ENCODE data around the gene PRUNE2.

PRUNE2 gene

GRCh38 chr9:76926324-76926741 lies 20.4 kb upstream of the PRUNE2 start:
- Histone ChIP-seq H3K4me1 (ENCODE audit: control insufficient read depth in 2 of 2, insufficient read depth in 2 of 2, low read length in 2 of 2) (no peaks in the 10 kb centered on the region), H3K27ac (ENCODE audit: low read depth in 2 of 2, low read length in 2 of 2) (no peak overlapping the region), H3K9ac (ENCODE audit: low read depth in 1 of 2, low read length in 2 of 2) (no peak overlapping the region), H3K4me3 (ENCODE audit: low read length in 2 of 2) (no peak overlapping the region), H3K36me3 (ENCODE audit: control insufficient read depth in 2 of 2, insufficient read depth in 2 of 2, low read length in 2 of 2) (no peaks in the 10 kb centered on the region), H3K9me3 (ENCODE audit: control insufficient read depth in 2 of 2, low read length in 2 of 2) (peaks cover 0 to 2% of the 10 kb centered on the region in 2 donors), H3K27me3 (ENCODE audit: control insufficient read depth in 2 of 2, insufficient read depth in 2 of 2, low read length in 2 of 2) (peaks cover 3% of the 10 kb centered on the region in 2 donors)

- H3K27ac ChIP-seq (ENCODE audit: low read depth in 2 of 2, low read length in 2 of 2) = no peak overlapping the region
- H3K9me3 ChIP-seq (ENCODE audit: control insufficient read depth in 2 of 2, low read length in 2 of 2) = peaks cover 0 to 2% of the 10 kb centered on the region in 2 donors
- H3K4me1 ChIP-seq (ENCODE audit: control insufficient read depth in 2 of 2, insufficient read depth in 2 of 2, low read length in 2 of 2) = no peaks in the 10 kb centered on the region
- peaks cover 3 to 4% of the 10 kb centered on the region in 2 donors for H3K27me3 ChIP-seq (ENCODE audit: control insufficient read depth in 2 of 2, insufficient read depth in 2 of 2, low read length in 2 of 2)
- H3K36me3 ChIP-seq (ENCODE audit: control insufficient read depth in 2 of 2, insufficient read depth in 2 of 2, low read length in 2 of 2) = no peaks in the 10 kb centered on the region
- H3K9ac ChIP-seq (ENCODE audit: low read depth in 1 of 2, low read length in 2 of 2) = no peak overlapping the region
- no peak overlapping the region for H3K4me3 ChIP-seq (ENCODE audit: low read length in 2 of 2)
Measured at GRCh38 chr9:76921165-76921564, 15.3 kb upstream of the PRUNE2 start.

- H3K27me3 ChIP-seq (ENCODE audit: control insufficient read depth in 2 of 2, insufficient read depth in 2 of 2, low read length in 2 of 2) = peaks cover 0 to 22% of the 10 kb centered on the region in 2 donors
Measured at GRCh38 chr9:76917299-76917698, 11.4 kb upstream of the PRUNE2 start.

GRCh38 chr9:76916231-76916630 lies 10.3 kb upstream of the PRUNE2 start:
- no peak overlapping the region for H3K27ac ChIP-seq (ENCODE audit: low read depth in 2 of 2, low read length in 2 of 2)
- H3K27me3 ChIP-seq (ENCODE audit: control insufficient read depth in 2 of 2, insufficient read depth in 2 of 2, low read length in 2 of 2) = peaks cover 0 to 26% of the 10 kb centered on the region in 2 donors
- H3K9ac ChIP-seq (ENCODE audit: low read depth in 1 of 2, low read length in 2 of 2) = no peak overlapping the region
- H3K36me3 ChIP-seq (ENCODE audit: control insufficient read depth in 2 of 2, insufficient read depth in 2 of 2, low read length in 2 of 2) = no peaks in the 10 kb centered on the region
- no peaks in the 10 kb centered on the region for H3K4me1 ChIP-seq (ENCODE audit: control insufficient read depth in 2 of 2, insufficient read depth in 2 of 2, low read length in 2 of 2)
- H3K4me3 ChIP-seq (ENCODE audit: low read length in 2 of 2) = no peak overlapping the region
- H3K9me3 ChIP-seq (ENCODE audit: control insufficient read depth in 2 of 2, low read length in 2 of 2) = no peaks in the 10 kb centered on the region

More at GRCh38 chr9:76917299-76917698, 11.4 kb upstream of the PRUNE2 start:
- Histone ChIP-seq H3K4me3 (ENCODE audit: low read length in 2 of 2) (no peak overlapping the region), H3K36me3 (ENCODE audit: control insufficient read depth in 2 of 2, insufficient read depth in 2 of 2, low read length in 2 of 2) (no peaks in the 10 kb centered on the region), H3K27ac (ENCODE audit: low read depth in 2 of 2, low read length in 2 of 2) (no peak overlapping the region), H3K9me3 (ENCODE audit: control insufficient read depth in 2 of 2, low read length in 2 of 2) (no peaks in the 10 kb centered on the region), H3K4me1 (ENCODE audit: control insufficient read depth in 2 of 2, insufficient read depth in 2 of 2, low read length in 2 of 2) (no peaks in the 10 kb centered on the region), H3K9ac (ENCODE audit: low read depth in 1 of 2, low read length in 2 of 2) (no peak overlapping the region)

GRCh38 chr9:76913467-76913866 lies 7.6 kb upstream of the PRUNE2 start:
- Histone ChIP-seq H3K27me3 (ENCODE audit: control insufficient read depth in 2 of 2, insufficient read depth in 2 of 2, low read length in 2 of 2) (peaks cover 4 to 50% of the 10 kb centered on the region in 2 donors), H3K27ac (ENCODE audit: low read depth in 2 of 2, low read length in 2 of 2) (no peak overlapping the region), H3K9me3 (ENCODE audit: control insufficient read depth in 2 of 2, low read length in 2 of 2) (peaks cover 2 to 3% of the 10 kb centered on the region in 2 donors), H3K36me3 (ENCODE audit: control insufficient read depth in 2 of 2, insufficient read depth in 2 of 2, low read length in 2 of 2) (no peaks in the 10 kb centered on the region), H3K9ac (ENCODE audit: low read depth in 1 of 2, low read length in 2 of 2) (no peak overlapping the region), H3K4me3 (ENCODE audit: low read length in 2 of 2) (no peak overlapping the region), H3K4me1 (ENCODE audit: control insufficient read depth in 2 of 2, insufficient read depth in 2 of 2, low read length in 2 of 2) (no peaks in the 10 kb centered on the region)

GRCh38 chr9:76912636-76913275 lies 6.8 kb upstream of the PRUNE2 start:
- H3K36me3 ChIP-seq (ENCODE audit: control insufficient read depth in 2 of 2, insufficient read depth in 2 of 2, low read length in 2 of 2) = no peaks in the 10 kb centered on the region
- H3K27me3 ChIP-seq (ENCODE audit: control insufficient read depth in 2 of 2, insufficient read depth in 2 of 2, low read length in 2 of 2) = peaks cover 4 to 55% of the 10 kb centered on the region in 2 donors
- no peaks in the 10 kb centered on the region for H3K4me1 ChIP-seq (ENCODE audit: control insufficient read depth in 2 of 2, insufficient read depth in 2 of 2, low read length in 2 of 2)
- H3K4me3 ChIP-seq (ENCODE audit: low read length in 2 of 2) = no peak overlapping the region
- H3K9me3 ChIP-seq (ENCODE audit: control insufficient read depth in 2 of 2, low read length in 2 of 2) = peaks cover 2 to 3% of the 10 kb centered on the region in 2 donors
- no peak overlapping the region for H3K27ac ChIP-seq (ENCODE audit: low read depth in 2 of 2, low read length in 2 of 2)
- no peak overlapping the region for H3K9ac ChIP-seq (ENCODE audit: low read depth in 1 of 2, low read length in 2 of 2)

- Histone ChIP-seq H3K9me3 (ENCODE audit: control insufficient read depth in 2 of 2, low read length in 2 of 2) (peaks cover 2 to 3% of the 10 kb centered on the region in 2 donors), H3K9ac (ENCODE audit: low read depth in 1 of 2, low read length in 2 of 2) (no peak overlapping the region), H3K4me1 (ENCODE audit: control insufficient read depth in 2 of 2, insufficient read depth in 2 of 2, low read length in 2 of 2) (no peaks in the 10 kb centered on the region), H3K27me3 (ENCODE audit: control insufficient read depth in 2 of 2, insufficient read depth in 2 of 2, low read length in 2 of 2) (peaks cover 10 to 62% of the 10 kb centered on the region in 2 donors), H3K27ac (ENCODE audit: low read depth in 2 of 2, low read length in 2 of 2) (no peak overlapping the region), H3K36me3 (ENCODE audit: control insufficient read depth in 2 of 2, insufficient read depth in 2 of 2, low read length in 2 of 2) (no peaks in the 10 kb centered on the region), H3K4me3 (ENCODE audit: low read length in 2 of 2) (no peak overlapping the region)
Measured at GRCh38 chr9:76911971-76912370, 6.1 kb upstream of the PRUNE2 start.

GRCh38 chr9:76910861-76911260 lies 4.9 kb upstream of the PRUNE2 start:
- Histone ChIP-seq H3K9me3 (ENCODE audit: control insufficient read depth in 2 of 2, low read length in 2 of 2) (peaks cover 2 to 3% of the 10 kb centered on the region in 2 donors), H3K27ac (ENCODE audit: low read depth in 2 of 2, low read length in 2 of 2) (no peak overlapping the region), H3K36me3 (ENCODE audit: control insufficient read depth in 2 of 2, insufficient read depth in 2 of 2, low read length in 2 of 2) (no peaks in the 10 kb centered on the region), H3K9ac (ENCODE audit: low read depth in 1 of 2, low read length in 2 of 2) (no peak overlapping the region), H3K4me3 (ENCODE audit: low read length in 2 of 2) (no peak overlapping the region), H3K4me1 (ENCODE audit: control insufficient read depth in 2 of 2, insufficient read depth in 2 of 2, low read length in 2 of 2) (peaks cover 0 to 4% of the 10 kb centered on the region in 2 donors), H3K27me3 (ENCODE audit: control insufficient read depth in 2 of 2, insufficient read depth in 2 of 2, low read length in 2 of 2) (peaks cover 17 to 65% of the 10 kb centered on the region in 2 donors)

GRCh38 chr9:76906647-76906975 lies 697 bp upstream of the PRUNE2 start:
- Histone ChIP-seq H3K27me3 (ENCODE audit: control insufficient read depth in 2 of 2, insufficient read depth in 2 of 2, low read length in 2 of 2) (peaks cover 17 to 56% of the 10 kb centered on the region in 2 donors), H3K27ac (ENCODE audit: low read depth in 2 of 2, low read length in 2 of 2) (no peak overlapping the region), H3K9me3 (ENCODE audit: control insufficient read depth in 2 of 2, low read length in 2 of 2) (peaks cover 2 to 3% of the 10 kb centered on the region in 2 donors), H3K4me1 (ENCODE audit: control insufficient read depth in 2 of 2, insufficient read depth in 2 of 2, low read length in 2 of 2) (peaks cover 10 to 24% of the 10 kb centered on the region in 2 donors), H3K4me3 (ENCODE audit: low read length in 2 of 2) (no peak overlapping the region), H3K9ac (ENCODE audit: low read depth in 1 of 2, low read length in 2 of 2) (no peak overlapping the region), H3K36me3 (ENCODE audit: control insufficient read depth in 2 of 2, insufficient read depth in 2 of 2, low read length in 2 of 2) (no peaks in the 10 kb centered on the region)

GRCh38 chr9:76904661-76905457 lies 1.1 kb downstream of the PRUNE2 start:
- Histone ChIP-seq H3K4me1 (ENCODE audit: control insufficient read depth in 2 of 2, insufficient read depth in 2 of 2, low read length in 2 of 2) (peaks cover 10 to 24% of the 10 kb centered on the region in 2 donors), H3K9ac (ENCODE audit: low read depth in 1 of 2, low read length in 2 of 2) (peak overlapping the region in 1 of 2 donors; percentile 59), H3K9me3 (ENCODE audit: control insufficient read depth in 2 of 2, low read length in 2 of 2) (peaks cover under 1 to 1% of the 10 kb centered on the region in 2 donors), H3K27me3 (ENCODE audit: control insufficient read depth in 2 of 2, insufficient read depth in 2 of 2, low read length in 2 of 2) (peaks cover 17 to 44% of the 10 kb centered on the region in 2 donors), H3K36me3 (ENCODE audit: control insufficient read depth in 2 of 2, insufficient read depth in 2 of 2, low read length in 2 of 2) (no peaks in the 10 kb centered on the region), H3K4me3 (ENCODE audit: low read length in 2 of 2) (peak overlapping the region; percentile 62 to 78), H3K27ac (ENCODE audit: low read depth in 2 of 2, low read length in 2 of 2) (peak overlapping the region; percentile 66 to 69)
